Endometrium (tissue), 2 donors: ENCODE results near the gene GREB1L.
"Not testable (repeated sequence)": the region's sequence is repeated elsewhere in the genome, so short reads cannot be mapped to it uniquely, and the experiment has no call there.

Source experiments
- FAIRE-seq: peaks from 2 replicates; lab custom pipeline; 2012; peaks lifted over from hg19 to GRCh38; lab: Jason Lieb, UNC
- donor health status: control.
- donor health status: control.

GREB1L gene

DNA sequence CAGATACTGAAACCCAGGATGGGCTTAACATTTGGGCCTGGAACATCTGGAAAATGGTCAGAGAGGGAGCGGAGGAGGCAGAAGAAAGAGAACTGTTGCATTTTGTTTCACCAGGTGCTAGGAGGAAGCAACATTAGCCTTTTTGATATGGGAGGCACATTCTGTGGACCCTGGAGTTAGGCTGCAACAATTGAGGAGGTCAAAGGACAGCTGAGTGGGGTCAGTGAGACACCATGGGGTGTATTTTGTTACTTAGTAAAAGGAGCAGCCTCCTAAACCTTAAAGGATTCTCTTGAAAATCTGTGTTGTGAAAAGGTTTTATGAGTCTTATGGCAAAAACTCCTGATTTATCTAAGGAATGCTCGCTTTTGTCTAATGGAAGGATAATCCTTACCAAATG lies 124.9 kb downstream of the GREB1L start:
- FAIRE-seq: no peak

DNA sequence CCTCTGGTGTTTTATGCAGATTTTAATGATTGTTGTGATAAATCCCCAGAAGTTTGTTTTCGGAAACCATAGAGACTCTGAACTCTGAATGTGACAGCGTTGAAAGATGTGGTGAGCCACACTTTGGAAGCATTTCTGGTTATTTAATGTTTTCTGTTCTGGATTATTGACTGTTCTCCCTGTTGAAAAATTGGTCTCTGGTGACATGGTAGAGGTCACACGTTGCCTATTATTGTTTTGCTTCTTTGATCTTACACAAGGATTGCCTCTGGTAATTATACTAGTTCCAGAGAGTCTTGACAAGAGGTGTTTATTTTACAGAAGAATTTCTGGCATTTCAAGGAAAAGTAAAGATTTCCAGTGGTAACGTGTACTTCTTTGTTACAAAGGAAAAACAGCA lies 127.1 kb downstream of the GREB1L start:
- FAIRE-seq: peak; percentile 97

DNA sequence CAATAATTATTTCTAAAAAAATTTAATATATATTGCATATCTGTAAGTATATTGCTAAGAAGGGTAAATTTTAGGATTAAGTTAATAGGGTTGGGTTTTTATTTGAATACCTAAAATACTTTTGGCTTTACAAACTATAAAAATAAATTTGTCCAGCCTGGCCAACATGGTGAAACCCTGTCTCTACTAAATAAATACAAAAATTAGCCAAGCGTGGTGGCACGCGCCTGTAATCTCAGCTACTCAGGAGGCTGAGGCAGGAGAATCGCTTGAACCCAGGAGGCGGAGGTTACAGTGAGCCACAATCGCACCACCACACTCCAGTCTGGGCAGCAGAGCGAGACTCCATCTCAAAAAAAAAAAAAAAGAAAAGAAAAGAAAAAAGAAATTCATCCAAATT lies 127.6 kb downstream of the GREB1L start:
- not testable (repeated sequence) for FAIRE-seq

DNA sequence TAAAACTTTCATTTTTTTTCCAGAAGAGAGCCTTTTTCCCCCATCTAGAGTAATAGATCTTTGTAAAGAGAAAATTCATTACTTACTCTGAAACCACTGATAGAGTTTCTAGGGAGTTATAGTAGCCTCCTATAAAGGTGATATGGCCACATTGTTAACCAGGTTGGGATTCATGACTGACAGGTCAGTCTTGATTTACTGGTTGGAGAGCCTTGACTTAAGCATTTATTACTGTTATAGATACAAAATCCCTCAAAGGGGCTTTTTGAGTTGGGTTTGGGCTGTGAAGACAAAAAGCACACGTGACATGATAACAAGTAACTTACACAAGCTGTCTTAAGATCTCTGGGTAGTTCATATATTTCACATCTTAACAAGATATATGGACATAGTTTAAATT lies 141.0 kb downstream of the GREB1L start:
- no peak for FAIRE-seq

DNA sequence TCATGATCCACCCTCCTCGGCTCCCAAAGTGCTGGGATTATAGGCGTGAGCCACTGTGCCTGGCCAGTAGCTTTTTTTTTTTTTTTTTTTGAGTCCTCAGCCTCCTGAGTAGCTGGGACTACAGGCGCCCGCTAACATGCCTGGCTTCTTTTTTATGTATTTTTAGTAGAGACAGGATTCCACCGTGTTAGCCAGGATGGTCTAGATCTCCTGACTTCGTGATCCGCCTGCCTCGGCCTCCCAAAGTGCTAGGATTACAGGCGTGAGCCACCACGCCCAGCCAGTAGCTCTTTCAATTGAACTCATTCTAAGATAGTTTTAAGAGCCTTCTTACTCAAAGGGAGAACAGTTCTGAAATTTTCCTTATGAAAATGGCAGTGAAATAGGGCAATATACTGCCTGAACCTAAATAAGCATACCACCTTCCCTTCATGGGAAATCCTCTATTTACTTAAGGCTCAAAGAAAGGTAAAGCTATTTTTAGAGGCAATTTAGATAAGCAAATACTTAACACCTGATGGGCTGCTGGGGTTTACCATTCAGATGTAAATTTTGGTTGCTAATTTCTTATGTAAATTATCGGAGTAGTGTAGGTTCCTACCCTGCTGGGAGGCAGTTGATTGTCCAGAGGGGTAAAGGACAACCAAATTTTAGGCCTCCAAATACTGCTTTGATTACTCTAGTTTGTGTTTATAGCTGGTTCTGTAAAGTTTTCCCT lies 144.7 kb downstream of the GREB1L start:
- FAIRE-seq: no peak

DNA sequence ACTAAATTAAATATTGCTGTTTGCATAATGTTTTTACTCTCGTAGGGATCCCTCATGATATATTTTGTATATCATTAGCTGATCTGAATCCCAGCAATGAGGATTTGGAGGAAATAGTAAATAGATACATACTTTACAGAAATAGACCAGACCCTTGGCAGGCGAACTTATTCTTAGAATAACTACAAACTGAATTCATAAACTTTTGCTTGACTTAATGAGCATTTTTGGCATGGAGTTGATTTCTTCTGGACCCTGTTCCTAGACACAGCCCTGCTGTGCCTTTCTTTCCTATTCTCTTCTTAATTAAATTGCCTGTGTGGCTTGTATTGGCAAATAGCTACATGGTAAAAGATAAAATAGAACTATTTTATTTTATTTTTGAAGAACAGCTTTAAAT lies 145.9 kb downstream of the GREB1L start:
- FAIRE-seq: no peak

DNA sequence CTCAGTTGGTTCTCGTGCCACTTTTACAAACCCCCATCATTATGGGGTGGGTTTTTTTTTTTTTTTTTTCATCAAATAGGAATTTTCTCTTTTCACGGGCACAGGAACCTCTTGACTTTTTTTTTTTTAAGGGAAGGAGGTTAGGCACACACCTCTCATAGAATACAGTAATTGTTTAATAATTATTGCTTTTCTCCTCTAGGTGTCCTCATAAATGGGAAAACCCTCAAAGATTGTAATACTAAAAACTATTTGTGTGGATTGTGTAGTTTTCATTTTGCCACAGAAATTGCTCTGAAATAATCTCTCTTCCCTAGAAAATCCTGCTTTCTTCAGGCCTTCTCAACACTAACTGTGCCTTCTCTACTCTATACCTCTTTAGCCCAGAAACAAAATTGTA lies 147.3 kb downstream of the GREB1L start:
- no peak for FAIRE-seq

DNA sequence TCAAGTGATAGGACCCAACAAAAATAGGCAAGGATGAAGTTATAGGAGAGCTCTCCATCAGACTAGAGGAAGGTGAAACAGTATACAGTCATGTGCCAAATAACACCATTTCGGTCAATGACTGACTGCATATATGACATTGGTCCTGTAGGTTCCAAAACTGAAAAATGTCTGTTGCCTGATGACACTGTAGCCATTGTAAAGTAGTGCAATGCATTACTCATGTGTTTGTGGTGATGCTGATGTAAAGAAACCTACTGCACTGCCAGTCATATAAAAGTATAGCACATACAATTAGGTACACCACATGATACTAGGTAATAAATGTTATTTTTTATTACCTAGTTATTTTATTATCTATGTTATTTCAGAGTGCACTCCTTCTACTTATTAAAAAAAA lies 147.9 kb downstream of the GREB1L start:
- FAIRE-seq: no peak

DNA sequence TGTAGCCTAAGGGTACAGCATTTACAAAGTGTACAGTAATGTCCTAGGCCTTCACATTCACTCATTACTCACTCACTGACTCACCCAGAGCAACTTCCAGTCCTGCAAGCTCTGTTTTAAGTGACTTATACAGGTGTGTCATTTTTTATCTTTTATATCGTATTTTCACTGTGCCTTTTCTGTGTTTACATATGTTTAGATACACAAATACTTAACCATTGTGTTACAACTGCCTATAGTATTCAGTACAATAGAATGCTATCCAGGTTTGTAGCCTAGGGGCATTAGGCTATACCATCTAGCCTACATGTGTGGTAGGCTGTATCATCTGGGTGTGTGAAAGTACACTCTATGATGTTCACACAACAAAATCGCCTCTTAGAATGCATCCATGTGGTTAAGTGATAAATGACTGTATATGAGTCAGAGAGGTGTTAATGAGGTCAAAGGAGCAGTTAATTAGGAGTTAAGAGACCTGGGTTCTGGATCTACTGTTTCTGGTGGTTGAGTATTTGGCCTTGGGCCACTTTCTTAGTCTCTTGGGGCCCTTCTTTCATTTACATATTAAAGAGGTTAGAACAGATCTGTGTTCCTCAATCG lies 149.1 kb downstream of the GREB1L start:
- FAIRE-seq: no peak

DNA sequence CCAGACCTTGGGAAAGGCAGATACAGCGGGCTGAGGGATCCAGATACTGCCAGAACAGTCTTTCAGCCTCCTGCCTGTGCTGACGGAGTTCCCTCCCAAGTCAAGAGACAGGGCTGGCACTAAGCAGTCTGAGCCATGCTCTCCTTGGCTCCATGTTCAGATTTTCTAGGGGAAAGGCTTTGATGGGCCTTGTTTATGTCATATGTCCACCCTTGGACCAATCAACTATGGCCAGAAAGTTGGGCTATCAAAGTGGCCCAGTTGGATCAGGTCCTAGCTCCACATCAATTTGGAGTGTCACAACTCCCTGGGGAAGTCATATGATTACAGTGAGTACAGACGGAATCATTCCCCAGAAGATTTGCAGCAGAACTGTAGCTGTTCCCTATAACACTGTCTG lies 152.0 kb downstream of the GREB1L start:
- no peak for FAIRE-seq

DNA sequence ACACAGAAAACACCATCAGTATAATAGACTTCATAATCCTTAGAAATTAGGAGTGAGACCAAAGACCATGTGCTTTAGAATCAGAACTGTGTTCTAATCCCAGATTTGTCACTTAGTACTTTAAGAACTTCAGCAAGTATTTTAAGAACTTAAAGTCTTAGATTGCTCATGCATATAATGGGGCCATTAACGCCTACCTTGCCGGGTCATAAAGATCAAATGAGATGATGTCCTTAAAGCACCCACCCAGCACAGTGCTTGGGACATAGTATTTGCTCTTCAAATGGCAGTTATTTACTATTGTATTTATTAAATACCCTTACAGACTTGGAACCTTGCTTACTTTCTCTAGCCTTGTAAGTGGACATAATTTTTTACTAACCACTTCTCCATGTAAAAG lies 156.1 kb downstream of the GREB1L start:
- FAIRE-seq: no peak

DNA sequence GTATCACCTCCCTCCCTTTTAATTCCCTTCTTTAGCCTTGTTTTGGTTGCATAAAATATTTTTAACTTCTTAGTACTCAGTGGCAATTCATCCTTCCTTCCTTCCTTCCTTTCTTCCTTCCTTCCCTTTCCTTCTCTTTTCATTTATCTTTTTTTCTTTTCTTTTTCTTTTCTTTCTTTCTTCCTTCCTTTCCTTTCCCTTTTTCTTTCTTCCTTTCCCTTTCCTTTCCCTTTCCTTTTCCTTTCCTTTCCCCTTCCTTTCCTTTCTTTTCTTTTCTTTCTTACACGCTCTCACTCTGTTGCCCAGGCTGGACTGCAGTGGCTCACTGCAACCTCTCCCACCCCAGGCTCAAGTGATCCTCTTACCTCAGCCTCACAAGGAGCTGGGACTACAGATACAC lies 160.2 kb downstream of the GREB1L start:
- no peak for FAIRE-seq

DNA sequence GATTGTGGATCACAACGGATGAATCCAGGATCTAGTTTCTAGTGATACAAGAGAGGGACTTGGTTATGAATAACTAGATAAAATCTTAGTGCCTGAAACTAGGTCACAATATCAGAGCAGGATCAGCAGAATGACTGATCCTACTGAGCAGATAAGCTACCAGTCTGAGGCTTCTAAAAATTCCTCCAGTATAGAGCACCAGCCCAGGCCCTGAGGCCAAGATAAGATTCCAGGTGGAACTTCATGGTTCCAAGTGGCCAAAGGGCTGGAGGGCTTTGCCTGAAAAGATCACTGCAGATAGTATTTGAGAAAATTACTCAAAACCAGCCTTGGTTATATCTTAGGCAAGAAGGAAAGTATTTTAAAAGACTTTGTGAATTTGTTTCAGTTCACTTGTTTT lies 162.4 kb downstream of the GREB1L start:
- no peak for FAIRE-seq

DNA sequence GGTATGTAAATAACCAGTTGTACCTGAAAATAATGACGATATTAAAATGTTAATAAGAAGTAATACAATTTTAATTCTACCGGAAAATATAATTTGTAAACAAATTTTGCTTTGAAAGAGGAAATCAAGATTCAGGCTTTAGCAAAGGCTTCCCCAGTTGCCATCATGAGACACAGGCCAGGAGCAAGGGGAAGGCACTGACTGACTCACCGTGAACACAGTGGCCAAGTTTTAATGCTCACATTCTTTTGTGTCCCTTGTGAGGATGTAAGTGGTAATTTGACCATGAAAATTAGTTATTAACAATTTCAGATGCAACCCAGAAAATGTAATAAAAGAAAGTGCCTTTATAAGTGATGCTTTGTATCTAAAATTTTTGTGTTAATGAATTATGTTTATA lies 164.1 kb downstream of the GREB1L start:
- no peak for FAIRE-seq

DNA sequence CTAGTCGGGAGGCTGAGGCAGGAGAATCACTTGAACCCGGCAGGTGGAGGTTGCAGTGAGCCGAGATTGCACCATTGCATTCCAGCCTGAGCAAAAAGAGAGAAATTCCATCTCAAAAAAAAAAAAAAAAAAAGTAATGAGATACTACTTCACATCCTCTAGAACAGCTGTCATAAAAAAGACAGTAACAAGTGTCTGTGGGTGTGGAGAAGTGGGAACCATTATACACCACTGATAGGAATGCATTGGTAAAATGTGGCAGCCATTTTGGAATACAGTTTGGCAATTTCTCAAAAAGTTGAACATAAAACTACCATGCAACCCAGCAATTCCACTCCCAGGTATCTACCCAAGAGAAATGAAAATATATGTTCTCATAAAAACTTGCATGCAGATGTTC lies 166.6 kb downstream of the GREB1L start:
- FAIRE-seq: no peak

DNA sequence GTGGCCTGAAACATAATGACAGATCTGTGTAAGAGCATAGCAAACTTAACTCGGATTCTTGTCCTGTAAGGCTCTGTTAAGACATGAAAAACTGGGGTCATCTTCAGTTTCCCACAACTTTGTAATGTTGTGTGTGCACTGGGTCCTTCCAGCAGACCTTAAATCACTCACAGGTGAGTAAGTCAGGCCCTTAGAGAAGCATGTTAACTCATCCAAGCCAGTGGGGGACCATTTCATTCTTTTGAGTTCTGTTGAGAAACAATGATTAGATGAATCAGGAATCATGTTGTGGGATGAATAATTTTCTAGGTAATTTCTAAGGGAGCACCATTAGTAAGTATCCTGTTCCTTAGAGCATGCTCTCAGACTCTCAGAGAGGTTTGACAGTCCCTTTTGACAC lies 191.4 kb downstream of the GREB1L start:
- no peak for FAIRE-seq

DNA sequence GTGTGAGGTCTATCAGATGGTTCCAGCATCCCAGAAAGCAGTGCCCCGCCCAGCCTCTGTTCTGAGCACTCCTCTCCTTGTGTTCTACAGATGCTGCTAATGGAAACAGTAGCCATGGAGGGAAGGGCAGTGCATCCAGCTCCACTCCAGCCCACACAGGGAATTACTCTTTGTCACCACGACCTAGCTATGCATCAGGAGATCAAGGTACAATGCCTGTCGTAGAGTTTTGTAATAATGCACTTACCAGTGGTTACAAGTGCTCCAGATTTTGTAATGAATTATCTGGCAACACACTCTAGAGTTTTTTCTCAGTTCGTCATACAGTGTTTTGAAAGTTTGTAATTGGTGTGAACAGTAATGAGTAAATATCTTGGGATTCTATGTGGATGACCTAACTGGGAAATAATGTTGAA lies 197.4 kb downstream of the GREB1L start:
- no peak for FAIRE-seq

DNA sequence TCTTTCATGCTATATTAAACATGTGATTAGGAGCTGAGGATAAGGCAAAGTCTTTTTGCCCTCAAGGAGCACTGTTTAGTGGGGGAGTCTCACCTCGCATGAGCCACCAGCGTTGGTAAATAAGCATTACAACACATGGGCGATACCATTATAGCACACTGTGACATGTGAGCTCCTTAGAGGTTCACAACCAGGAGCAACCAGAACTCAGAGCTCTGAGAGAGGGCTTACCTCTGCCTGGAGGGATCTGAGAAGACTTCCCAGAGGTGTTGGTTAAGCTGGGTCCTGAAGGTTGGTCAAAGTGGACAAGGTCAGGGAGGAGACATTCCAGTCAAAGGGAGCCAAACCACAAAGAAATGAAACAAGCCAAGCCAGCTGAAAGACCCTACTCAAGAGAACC lies 199.6 kb downstream of the GREB1L start:
- no peak for FAIRE-seq

DNA sequence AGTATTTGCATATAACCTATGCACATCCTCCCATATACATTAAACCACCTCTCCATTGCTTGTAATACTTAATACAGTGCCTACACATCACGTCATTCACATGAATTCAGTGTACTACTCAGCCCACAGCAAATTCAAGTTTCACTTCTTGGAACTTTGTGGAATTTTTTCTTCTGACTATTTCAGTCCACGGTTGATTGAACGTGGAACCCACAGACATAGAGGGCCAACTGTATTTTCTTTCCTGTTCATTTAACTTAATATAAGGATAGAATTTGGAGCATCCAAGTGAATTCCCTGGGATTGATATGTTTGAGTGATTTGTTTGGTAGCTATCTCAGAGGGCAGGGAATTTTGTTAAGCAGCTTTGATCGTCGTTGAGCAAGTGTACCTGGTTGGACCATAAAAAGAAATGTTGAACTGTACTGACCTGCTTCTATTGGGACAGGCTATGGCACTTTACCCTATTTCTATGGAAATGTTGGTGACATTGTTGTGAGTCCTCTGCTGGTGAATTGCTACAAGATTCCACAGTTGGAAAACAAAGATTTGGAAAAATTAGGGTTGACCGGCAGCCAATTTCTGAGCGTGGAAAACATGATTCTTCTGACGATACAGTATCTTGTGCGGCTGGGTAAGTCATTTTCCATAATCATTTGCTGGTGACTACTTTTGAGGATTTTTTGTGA lies 201.9 kb downstream of the GREB1L start:
- no peak for FAIRE-seq

DNA sequence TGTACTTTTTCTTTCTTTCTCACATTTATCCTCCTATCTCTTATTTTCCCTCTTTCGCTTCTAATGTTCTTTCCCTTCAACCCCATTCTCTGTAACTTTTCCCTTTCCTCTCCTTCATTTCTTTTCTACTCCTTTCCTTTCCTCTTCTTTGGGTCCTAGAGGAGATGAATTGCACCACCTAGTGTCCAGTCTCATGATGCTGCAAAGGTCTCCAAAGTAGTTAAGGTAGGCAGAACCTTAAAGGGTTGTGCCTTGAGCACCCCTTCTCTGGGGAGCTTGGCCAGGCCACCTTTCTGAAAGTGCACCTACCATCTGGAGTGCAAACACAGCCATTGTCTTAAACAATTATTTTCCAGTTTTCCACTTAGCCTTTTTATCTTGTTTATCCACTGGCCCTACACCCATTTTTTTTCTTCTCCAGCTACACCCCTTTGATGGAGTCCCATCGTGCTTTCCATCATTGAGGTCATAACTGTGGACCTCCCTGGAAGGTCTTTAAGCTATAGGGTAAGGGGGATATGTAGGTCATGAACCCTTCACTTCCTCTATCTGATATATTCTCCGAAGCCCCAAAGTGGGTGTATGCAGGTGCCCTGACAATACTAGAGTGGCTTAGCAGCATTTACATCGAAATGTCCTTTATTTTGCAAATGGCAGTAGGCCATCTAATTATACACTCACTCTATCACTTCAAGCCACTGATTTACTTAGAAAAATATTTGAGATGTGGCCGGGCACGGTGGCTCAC lies 202.6 kb downstream of the GREB1L start:
- no peak for FAIRE-seq

DNA sequence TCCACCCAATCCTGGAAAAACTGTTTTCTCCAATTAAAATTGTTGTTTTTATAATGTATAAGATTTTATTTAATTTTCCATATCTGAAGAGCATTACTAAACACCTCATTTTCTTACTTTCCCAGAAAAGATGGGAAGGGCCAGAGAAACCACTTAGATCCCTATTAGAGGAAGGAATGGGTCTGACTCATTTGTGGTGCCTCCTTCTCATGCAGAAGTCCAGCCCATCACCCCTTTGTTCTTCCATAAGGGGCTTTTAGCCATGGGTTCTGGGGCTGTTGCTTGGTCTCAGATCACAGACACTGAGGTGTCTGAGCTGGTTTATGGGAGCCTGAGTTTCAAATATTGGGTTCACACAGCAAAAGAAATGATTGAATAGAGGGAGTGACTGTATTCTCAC lies 206.3 kb downstream of the GREB1L start:
- FAIRE-seq: no peak

DNA sequence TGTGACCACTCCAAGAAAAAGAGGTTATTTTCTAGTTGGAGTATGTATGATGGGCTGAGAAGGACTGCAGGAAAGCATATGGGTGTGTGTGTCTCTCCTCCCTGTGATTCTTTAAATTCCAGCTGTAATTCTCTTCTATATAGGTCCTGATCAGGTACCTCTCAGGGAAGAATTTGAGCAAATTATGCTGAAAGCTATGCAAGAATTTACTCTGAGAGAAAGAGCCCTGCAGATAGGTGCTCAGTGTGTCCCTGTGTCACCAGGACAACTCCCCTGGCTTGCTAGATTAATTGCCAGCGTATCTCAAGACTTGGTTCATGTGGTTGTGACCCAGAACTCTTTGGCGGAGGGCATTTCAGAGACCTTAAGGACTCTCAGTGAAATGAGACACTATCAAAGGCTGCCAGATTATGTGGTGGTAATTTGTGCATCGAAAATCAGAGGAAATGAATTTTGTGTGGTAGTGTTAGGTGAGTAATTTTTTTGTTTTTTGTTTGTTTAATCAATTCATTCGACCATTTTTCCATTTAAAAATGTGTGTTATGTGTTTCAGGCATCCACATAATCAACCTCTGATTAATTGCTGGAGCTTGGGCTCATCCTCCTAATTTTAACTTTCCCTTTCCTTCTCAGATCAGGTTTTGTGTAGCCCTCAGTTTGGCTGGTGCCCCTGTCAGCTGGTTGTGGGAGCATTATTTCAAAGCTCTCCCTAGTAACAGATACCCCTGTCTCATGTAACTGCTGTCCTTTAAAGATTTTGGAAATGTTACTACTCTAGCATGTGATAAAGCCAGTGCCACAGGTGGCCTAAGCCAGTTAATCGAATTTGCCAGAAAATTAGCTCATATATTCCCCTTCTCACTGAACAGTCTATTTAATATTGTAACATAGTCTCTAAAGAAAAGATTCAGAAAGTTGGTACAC lies 207.6 kb downstream of the GREB1L start:
- no peak for FAIRE-seq
